HG03575 (cell line): ENCODE results near the gene MUSK.

Experiments
- ATAC-seq: cut with Tn5 transposase; IDR thresholded peaks from one replicate; pipeline ENCODE4 v1.9.1; 2021; ENCODE audit not compliant: unreplicated experiment, insufficient number of reproducible peaks, low FRiP score; ENCODE audit errors: extremely low read depth

Gene MUSK

DNA sequence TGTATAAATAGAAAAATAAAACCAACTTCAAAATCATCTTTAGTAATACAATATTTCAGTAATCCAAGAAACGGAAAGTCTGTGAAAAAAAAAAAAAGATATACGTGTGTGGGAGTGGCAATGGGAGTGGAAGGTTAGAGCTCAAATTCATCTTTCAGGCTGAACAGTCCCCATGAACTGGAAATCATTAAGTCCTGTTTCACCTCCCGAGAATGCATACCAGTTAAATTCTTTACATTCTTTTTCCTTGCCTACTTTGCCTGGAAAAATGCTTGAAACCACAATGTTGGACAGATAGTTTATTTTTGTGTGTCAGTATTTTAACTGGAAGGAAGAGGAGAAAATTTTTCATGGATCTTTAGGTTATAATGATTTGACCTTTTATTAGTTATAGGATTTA, 166.8 kb downstream of the MUSK start:
- no peak for ATAC-seq

- ATAC-seq, result no peak
Observed at GRCh38 chr9:110835859-110836271, 167.3 kb downstream of the MUSK start.

GRCh38 chr9:110837401-110838005, 168.9 kb downstream of the MUSK start:
- ATAC-seq, result no peak

- ATAC-seq, result no peak
Observed at GRCh38 chr9:110842169-110842568, 173.6 kb downstream of the MUSK start.

DNA sequence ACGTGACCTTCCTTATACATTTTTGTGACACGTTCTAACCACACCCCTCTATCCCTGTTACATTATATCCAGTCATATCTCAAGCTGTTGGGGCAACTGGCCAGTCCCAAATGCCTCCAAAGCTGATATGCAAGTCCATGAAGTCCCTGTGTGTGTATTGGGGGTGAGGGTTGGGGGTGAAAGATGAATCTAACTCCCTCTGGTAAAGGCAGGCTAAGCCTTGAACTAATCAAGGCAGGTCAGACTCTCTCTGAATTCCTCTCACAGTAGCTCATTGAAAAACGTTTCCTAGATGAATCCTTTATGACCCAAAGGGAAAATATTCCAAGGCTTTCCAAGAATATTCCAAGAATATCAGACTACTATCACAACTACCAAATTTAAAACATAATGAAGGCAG, 174.4 kb downstream of the MUSK start:
- no peak for ATAC-seq

DNA sequence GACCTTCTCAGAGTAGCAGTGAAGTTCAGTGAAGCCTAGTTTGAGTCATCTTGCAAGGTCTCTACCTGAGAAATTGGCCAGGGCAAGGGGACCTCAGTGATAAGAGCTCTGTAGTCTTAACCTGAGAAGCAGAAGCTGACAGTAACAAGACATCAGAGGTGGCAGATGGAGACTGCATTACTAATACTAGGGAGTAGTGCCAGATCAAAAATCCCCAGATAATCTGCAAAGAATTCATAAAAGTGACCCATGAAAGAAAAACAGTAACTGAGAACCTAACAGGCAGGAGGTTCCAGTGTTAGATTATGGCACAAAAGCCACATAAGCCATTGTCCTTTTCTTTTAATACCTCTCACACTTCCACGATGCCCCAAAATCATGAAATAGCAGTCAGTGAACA, 175.5 kb downstream of the MUSK start:
- ATAC-seq, result no peak

DNA sequence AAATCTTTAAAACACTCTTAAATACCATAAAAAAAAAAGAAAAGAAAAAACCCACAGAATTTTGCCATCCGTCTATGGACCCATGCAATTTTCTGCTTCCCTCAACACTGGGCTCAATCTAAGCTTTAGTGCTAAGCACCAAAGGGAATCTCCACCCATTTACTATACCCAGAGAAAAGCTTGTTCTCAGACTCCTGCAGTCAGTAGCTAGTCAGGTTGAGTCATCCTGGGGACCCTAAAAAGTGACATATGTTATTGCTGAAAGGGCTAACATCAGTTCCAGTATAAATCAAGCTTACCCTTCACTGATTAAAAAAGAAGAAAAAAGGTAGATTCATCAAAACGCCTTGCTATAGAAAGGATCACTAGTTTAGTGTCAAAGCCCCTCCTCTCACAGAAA, 177.6 kb downstream of the MUSK start:
- no peak for ATAC-seq

- ATAC-seq, result no peak
Observed at GRCh38 chr9:110847671-110848070, 179.1 kb downstream of the MUSK start.

DNA sequence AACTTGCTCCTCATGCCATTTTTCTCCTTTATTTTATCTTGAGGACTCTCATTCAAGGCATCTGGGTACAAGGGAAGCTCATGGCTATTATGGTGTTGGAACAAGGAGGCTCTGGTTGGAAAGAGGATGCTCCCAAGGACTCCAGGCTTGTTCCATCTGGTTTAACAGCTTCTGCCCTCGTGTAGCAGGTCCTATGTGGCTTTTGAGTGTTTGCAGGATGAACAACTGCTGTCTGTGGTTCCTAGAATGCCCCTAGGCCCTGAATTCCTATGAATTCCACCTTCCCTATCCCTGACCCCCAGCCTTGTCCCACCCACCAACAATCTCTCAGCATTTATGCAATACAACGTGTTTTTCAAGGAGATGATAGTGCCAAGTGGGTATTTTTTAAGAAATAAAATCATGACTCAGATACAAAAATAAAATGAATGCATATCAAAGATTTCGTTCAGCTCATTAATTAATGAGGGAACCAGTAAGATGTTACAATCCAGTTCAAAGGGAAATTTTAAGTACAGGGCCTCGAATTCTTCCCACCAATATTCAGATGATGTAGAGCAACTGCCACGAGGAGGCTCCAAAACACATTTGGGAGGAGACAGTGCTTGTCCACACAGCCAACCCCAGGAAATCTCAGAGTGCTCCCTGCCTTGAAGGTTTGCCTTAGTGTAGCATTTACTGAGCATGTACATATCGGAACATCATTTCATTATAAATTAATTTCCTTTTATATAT, 182.0 kb downstream of the MUSK start:
- ATAC-seq, result no peak
